K562 (cell line): ENCODE results near the gene VPS13D. TPM values are rescaled to one million over a fixed set of nuclear protein-coding genes. Genes with fewer than 3 reads are reported as not detected.
A peak's percentile ranks its signal among the peaks of the same experiment; 100 is the strongest.

Source experiments
- ETV1 ChIP-seq: fragments of 450-650 bp; conservative IDR thresholded peaks from 2 replicates; pipeline ENCODE4 v1.6.1; 2016; ENCODE audit warnings: missing genetic modification characterization, control low read depth, low read depth, missing compliant biosample characterization
- FOXK1 ChIP-seq: sonication (generic); formaldehyde crosslinking; IDR thresholded peaks from 2 replicates; pipeline ENCODE4 v1.8.0; 2022; ENCODE audit warnings: missing genetic modification reagents, mild to moderate bottlenecking, borderline replicate concordance
- PHF8 ChIP-seq: fragments of 200-600 bp; sonication (generic); IDR thresholded peaks from 2 replicates; pipeline ENCODE4 v1.6.1; 2012; ENCODE audit warnings: mixed run types, mild to moderate bottlenecking, inconsistent platforms, low read length, moderate library complexity, borderline replicate concordance
- PML ChIP-seq: IDR thresholded peaks from 2 replicates; pipeline ENCODE4 v1.6.1; 2012; ENCODE audit warnings: low read length, inconsistent platforms
- PRMT5 ChIP-seq: sonication (generic); formaldehyde crosslinking; IDR thresholded peaks from 2 replicates; pipeline ENCODE4 v1.5.0; 2020; ENCODE audit warnings: missing genetic modification reagents
- PYGO2 ChIP-seq: fragments of 450-650 bp; IDR thresholded peaks from 2 replicates; pipeline ENCODE4 v1.6.1; 2016; ENCODE audit warnings: mild to moderate bottlenecking, missing genetic modification characterization, moderate library complexity, missing compliant biosample characterization
- TAL1 ChIP-seq: fragments of 450-650 bp; IDR thresholded peaks from 2 replicates; pipeline ENCODE4 v1.6.1; 2016; ENCODE audit warnings: mild to moderate bottlenecking
- ZNF764 ChIP-seq: fragments of 250-450 bp; sonication (Bioruptor Pico); IDR thresholded peaks from 2 replicates; pipeline ENCODE4 v1.4.0; 2020; ENCODE audit warnings: low read depth, mild to moderate bottlenecking, moderate library complexity
- polyA plus RNA-seq, 8 experiments: library from polyadenylated mRNA; depleted of rRNA in 4 of 8; stranded (reverse) in 5 of 8; unstranded in 3 of 8; fragments of >200 nt; fragmentation: Nextera tagmentation in 2 of 8; fragmentation: Illumina TruSeq in 1 of 8; extraction: Ambion mirVana in 2 of 8; extraction: Trizol in 1 of 8; gene quantifications; 2 replicates each; pipeline versions ENCODE4 v1.2.1 to v1.2.3, GENCODE V29; 2011 to 2014; ENCODE audit warnings: inconsistent platforms in 1 of 8, missing spikeins in 1 of 8
- total RNA-seq, 7 experiments: library from RNA; depleted of rRNA in 6 of 7; stranded (reverse); fragments of >200 nt in 6 of 7; fragmentation: Illumina TruSeq in 2 of 7; extraction: Trizol in 2 of 7; gene quantifications; 2 replicates each; pipeline versions ENCODE4 v1.2.1 to v1.2.3, GENCODE V29; 2011 to 2021; ENCODE audit warnings: low replicate concordance in 1 of 7
- TF ChIP-seq, protein P1 (sequence below), 2 experiments: fragments of 450-650 bp in 1 of 2; sonication (generic) in 1 of 2; formaldehyde crosslinking in 1 of 2; IDR thresholded peaks; 2 replicates each; pipeline versions ENCODE4 v1.7.1 to v1.9.0; 2016 to 2022; ENCODE audit warnings: inconsistent platforms in 1 of 2, mild to moderate bottlenecking in 1 of 2, missing genetic modification reagents in 1 of 2
- TF ChIP-seq, protein P2 (sequence below): sonication (generic); formaldehyde crosslinking; IDR thresholded peaks from 2 replicates; pipeline ENCODE4 v1.8.0; 2022; ENCODE audit warnings: mild to moderate bottlenecking, missing genetic modification reagents

VPS13D gene
- total and polyA plus RNA-seq, 9 of the 15 experiments (the other 6 are each of a cell fraction or from before 2014, with no cell fraction given) = 6.1 to 51.5 (median 38.5) TPM

DNA sequence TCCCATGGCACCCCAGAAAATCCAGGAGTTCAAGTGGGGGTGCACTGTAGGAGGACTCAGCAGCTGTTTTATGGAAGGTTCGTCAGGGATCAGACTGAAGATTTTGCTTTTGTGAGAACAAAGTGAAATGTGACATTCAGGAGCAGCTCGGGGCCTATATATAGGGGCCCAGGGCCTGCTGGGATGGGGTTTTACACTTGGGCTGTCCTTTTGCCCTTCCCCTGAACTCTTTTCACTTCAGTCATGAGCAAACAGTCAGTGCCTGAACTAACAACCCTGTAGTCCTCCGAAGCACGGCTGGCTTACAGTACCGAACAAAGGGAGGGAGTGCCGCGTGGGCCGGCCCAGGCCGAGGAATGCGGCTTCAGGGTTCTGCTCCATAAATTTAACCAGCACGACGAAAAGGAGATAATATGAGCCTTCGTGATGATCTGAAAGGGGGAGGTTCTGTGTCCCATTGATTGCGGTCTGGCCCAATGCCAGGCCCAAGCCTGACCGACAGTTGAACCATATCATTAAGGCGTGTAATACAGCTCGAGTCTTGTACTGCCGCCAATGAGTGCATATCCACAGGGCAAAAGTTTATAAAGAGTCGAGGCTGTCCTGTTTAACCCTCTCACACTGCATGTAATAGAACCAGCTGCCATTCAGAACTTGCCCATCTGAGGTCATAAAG lies 248.2 kb downstream of the VPS13D start (continued):
- TF ChIP-seq, protein P1, sequence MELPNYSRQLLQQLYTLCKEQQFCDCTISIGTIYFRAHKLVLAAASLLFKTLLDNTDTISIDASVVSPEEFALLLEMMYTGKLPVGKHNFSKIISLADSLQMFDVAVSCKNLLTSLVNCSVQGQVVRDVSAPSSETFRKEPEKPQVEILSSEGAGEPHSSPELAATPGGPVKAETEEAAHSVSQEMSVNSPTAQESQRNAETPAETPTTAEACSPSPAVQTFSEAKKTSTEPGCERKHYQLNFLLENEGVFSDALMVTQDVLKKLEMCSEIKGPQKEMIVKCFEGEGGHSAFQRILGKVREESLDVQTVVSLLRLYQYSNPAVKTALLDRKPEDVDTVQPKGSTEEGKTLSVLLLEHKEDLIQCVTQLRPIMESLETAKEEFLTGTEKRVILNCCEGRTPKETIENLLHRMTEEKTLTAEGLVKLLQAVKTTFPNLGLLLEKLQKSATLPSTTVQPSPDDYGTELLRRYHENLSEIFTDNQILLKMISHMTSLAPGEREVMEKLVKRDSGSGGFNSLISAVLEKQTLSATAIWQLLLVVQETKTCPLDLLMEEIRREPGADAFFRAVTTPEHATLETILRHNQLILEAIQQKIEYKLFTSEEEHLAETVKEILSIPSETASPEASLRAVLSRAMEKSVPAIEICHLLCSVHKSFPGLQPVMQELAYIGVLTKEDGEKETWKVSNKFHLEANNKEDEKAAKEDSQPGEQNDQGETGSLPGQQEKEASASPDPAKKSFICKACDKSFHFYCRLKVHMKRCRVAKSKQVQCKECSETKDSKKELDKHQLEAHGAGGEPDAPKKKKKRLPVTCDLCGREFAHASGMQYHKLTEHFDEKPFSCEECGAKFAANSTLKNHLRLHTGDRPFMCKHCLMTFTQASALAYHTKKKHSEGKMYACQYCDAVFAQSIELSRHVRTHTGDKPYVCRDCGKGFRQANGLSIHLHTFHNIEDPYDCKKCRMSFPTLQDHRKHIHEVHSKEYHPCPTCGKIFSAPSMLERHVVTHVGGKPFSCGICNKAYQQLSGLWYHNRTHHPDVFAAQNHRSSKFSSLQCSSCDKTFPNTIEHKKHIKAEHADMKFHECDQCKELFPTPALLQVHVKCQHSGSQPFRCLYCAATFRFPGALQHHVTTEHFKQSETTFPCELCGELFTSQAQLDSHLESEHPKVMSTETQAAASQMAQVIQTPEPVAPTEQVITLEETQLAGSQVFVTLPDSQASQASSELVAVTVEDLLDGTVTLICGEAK (IDR thresholded peaks at IDR 0.05) = peak; percentile 23; the same call in 1 of the 2 replicates
- TF ChIP-seq, protein P1 (CRISPR knock-in tag; IDR thresholded peaks at IDR 0.05) = no peak
- TF ChIP-seq PML = peak; percentile 84
- no peak; the same call in 1 of the 2 replicates for TF ChIP-seq FOXK1 (CRISPR knock-in tag)
- TF ChIP-seq PYGO2 (tag) = no peak
- TF ChIP-seq, protein P2, sequence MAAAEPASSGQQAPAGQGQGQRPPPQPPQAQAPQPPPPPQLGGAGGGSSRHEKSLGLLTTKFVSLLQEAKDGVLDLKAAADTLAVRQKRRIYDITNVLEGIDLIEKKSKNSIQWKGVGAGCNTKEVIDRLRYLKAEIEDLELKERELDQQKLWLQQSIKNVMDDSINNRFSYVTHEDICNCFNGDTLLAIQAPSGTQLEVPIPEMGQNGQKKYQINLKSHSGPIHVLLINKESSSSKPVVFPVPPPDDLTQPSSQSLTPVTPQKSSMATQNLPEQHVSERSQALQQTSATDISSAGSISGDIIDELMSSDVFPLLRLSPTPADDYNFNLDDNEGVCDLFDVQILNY (CRISPR knock-in tag) = 0 out of 2 replicates have a peak, but pooled peaks have one; percentile 59
- TF ChIP-seq ZNF764 (CRISPR knock-in tag) = no peak
- TF ChIP-seq PRMT5 (CRISPR knock-in tag) = no peak
- TF ChIP-seq PHF8 = no peak; the same call in 1 of the 2 replicates
- TF ChIP-seq ETV1 (tag) = 0 out of 2 replicates have a peak, but pooled peaks have one; percentile 16
- TF ChIP-seq TAL1 = peak; percentile 77
